DOHH2 (cell line): ENCODE measurements around the gene SLC15A2.

Experiments
- EZH2phosphoT487 ChIP-seq: fragments of 200-600 bp; sonication (generic); IDR thresholded peaks from 2 replicates; pipeline ENCODE4 v1.6.1; 2017; ENCODE audit warnings: borderline replicate concordance, mild to moderate bottlenecking, antibody characterized with exemption, low read length, moderate library complexity, mixed read lengths
- TF ChIP-seq, protein P1 (sequence below): fragments of 200-600 bp; sonication (generic); IDR thresholded peaks from one replicate; pipeline ENCODE4 v1.5.1; 2014; ENCODE audit warnings: antibody characterized with exemption, mild to moderate bottlenecking, low read depth, low read length; ENCODE audit not compliant: poor library complexity, severe bottlenecking

DNA sequence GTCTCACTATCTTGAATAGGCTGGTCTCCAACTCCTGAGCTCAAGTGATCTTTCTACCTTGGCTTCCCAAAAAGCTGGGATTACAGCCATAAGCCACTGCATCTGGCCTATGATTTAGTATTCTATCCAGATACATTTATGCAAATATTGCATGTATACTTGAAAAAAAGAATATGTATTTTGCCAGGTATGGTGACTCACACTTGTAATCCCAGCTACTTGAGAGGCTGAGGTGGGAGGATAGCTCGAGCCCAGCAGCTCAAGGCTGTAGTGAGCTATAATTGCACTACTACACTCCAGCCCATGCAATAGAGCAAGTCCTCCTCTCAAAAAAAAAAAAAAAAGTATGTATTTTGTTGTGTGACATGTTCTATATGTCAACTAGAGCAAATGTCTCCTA is 54.4 kb downstream of the SLC15A2 start:
- TF ChIP-seq, protein P1, sequence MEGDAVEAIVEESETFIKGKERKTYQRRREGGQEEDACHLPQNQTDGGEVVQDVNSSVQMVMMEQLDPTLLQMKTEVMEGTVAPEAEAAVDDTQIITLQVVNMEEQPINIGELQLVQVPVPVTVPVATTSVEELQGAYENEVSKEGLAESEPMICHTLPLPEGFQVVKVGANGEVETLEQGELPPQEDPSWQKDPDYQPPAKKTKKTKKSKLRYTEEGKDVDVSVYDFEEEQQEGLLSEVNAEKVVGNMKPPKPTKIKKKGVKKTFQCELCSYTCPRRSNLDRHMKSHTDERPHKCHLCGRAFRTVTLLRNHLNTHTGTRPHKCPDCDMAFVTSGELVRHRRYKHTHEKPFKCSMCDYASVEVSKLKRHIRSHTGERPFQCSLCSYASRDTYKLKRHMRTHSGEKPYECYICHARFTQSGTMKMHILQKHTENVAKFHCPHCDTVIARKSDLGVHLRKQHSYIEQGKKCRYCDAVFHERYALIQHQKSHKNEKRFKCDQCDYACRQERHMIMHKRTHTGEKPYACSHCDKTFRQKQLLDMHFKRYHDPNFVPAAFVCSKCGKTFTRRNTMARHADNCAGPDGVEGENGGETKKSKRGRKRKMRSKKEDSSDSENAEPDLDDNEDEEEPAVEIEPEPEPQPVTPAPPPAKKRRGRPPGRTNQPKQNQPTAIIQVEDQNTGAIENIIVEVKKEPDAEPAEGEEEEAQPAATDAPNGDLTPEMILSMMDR = no peak
- TF ChIP-seq EZH2phosphoT487 = no peak
